PC-9 (cell line): ENCODE measurements around the gene SETD5. TPM values are rescaled to one million over a fixed set of nuclear protein-coding genes. Genes with fewer than 3 reads are reported as not detected.

ENCODE experiments used
- BruUV-seq: library from RNA; stranded (reverse); fragments of 400-500 nt; replicated peaks from 2 replicates; lab custom pipeline; 2021; lab: Mats Ljungman, UMichigan
- CTCF ChIA-PET: fragments of 300-600 bp; sonication (Branson Sonifier 250); formaldehyde crosslinking; loops from one replicate; lab custom pipeline; 2022; ENCODE audit warnings: antibody characterized with exemption; lab: Charles Lee
- POLR2A ChIA-PET: fragments of 300-600 bp; sonication (Branson Sonifier 250); formaldehyde crosslinking; loops from one replicate; lab custom pipeline; 2022; ENCODE audit warnings: antibody characterized with exemption; ENCODE audit not compliant: unreplicated experiment; lab: Charles Lee
- DNase-seq, 2 experiments: peaks; one replicate each; pipeline versions ENCODE4 v3.0.0 to v3.0.0-alpha.2; 2015 to 2022; ENCODE audit warnings: mixed read lengths in 1 of 2
- H2AFZ ChIP-seq: fragments of 200-600 bp; sonication (generic); 2 replicates; pipeline ENCODE4 v1.8.1; 2017; ENCODE audit warnings: antibody characterized with exemption
- H3F3A ChIP-seq: fragments of 200-600 bp; sonication (generic); 2 replicates; pipeline ENCODE4 v1.8.1; 2017; ENCODE audit warnings: antibody characterized with exemption, mild to moderate bottlenecking, low read depth; ENCODE audit not compliant: insufficient read depth
- H3K27ac ChIP-seq: fragments of 200-600 bp; sonication (generic); 2 replicates; pipeline ENCODE4 v1.6.1; 2016; ENCODE audit warnings: mixed run types
- H3K27me3 ChIP-seq: fragments of 200-600 bp; sonication (generic); 2 replicates; pipeline ENCODE4 v1.6.1; 2016; ENCODE audit warnings: low read depth, mixed run types; ENCODE audit not compliant: insufficient read depth
- H3K36me3 ChIP-seq: fragments of 200-600 bp; sonication (generic); 2 replicates; pipeline ENCODE4 v1.6.1; 2016; ENCODE audit warnings: low read depth, mixed run types
- H3K4me1 ChIP-seq: fragments of 200-600 bp; sonication (generic); replicated peaks from 2 replicates; pipeline ENCODE4 v1.6.1; 2016; ENCODE audit warnings: mixed run types; ENCODE audit not compliant: insufficient read depth
- H3K4me2 ChIP-seq: fragments of 200-600 bp; sonication (generic); 2 replicates; pipeline ENCODE4 v1.6.1; 2017; ENCODE audit warnings: mixed run types
- H3K4me3 ChIP-seq: fragments of 200-600 bp; sonication (generic); 2 replicates; pipeline ENCODE4 v1.6.1; 2016; ENCODE audit warnings: mixed run types
- H3K79me2 ChIP-seq: fragments of 200-600 bp; sonication (generic); 2 replicates; pipeline ENCODE4 v1.6.1; 2017; ENCODE audit warnings: low read depth, mixed run types
- H3K9me2 ChIP-seq: fragments of 200-600 bp; sonication (generic); 2 replicates; pipeline ENCODE4 v1.8.1; 2017; ENCODE audit warnings: mild to moderate bottlenecking; ENCODE audit not compliant: insufficient read depth
- H3K9me3 ChIP-seq: fragments of 200-600 bp; sonication (generic); 2 replicates; pipeline ENCODE4 v1.8.1; 2016; ENCODE audit warnings: low read depth; ENCODE audit not compliant: insufficient read depth
- H4K20me1 ChIP-seq: fragments of 200-600 bp; sonication (generic); 2 replicates; pipeline ENCODE4 v1.8.1; 2017; ENCODE audit not compliant: insufficient read depth
- CTCF ChIP-seq: fragments of 200-600 bp; sonication (generic); conservative IDR thresholded peaks from 2 replicates; pipeline ENCODE4 v1.6.1; 2017; ENCODE audit warnings: mixed run types, antibody characterized with exemption, mild to moderate bottlenecking, moderate library complexity
- EZH2 ChIP-seq: fragments of 200-600 bp; sonication (generic); IDR thresholded peaks from 2 replicates; pipeline ENCODE4 v1.8.0; 2017; ENCODE audit warnings: antibody characterized with exemption, low read depth
- intact Hi-C: fragments of 100-400 bp; cut with micrococcal nuclease; formaldehyde crosslinking; loops from one replicate; pipeline ENCODE4 v1.10.0; 2022; ENCODE audit not compliant: unreplicated experiment
- total RNA-seq: library from RNA; stranded (reverse); gene quantifications from 2 replicates; pipeline ENCODE4 v1.2.3, GENCODE V29; 2021

SETD5 gene
- total RNA-seq, 1 experiment from 2014 or later, result 140 TPM

DNA sequence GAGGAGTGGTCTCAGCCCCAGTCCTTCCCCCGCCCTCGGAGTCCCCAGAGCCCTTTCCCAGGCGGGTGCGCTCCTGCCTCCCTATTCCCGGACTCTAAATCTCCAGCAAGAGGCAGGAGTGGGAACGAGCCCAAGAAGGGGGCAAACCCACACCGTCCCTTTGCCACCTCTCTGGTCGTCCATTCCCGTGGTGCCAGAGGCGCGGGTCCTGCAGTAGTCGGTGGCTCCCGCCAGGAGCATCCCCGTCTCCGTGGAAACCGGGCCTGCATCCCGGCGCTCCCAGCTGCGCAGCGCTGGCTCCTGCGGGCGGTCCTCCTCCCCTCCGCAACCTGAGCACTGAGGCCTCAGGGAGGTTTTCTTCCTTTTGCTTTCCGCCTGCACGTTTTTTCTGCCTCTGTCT is 111.4 kb downstream of the SETD5 start:
- Histone ChIP-seq H3K9me3 (no peaks in the 10 kb centered on the region), H3K79me2 (no peaks in the 10 kb centered on the region), H3K27ac (no peak overlapping the region), H3K36me3 (no peaks in the 10 kb centered on the region), H3K4me3 (no peak overlapping the region), H4K20me1 (no peaks in the 10 kb centered on the region), H3K27me3 (peaks cover 35% of the 10 kb centered on the region), H3K4me1 (no peaks in the 10 kb centered on the region), H3K4me2 (no peak overlapping the region), H2AFZ (no peak overlapping the region), H3F3A (no peaks in the 10 kb centered on the region), H3K9me2 (no peaks in the 10 kb centered on the region)
- TF ChIP-seq EZH2 (no peak), CTCF (no peak)
- ChIA-PET POLR2A (no interaction called here), CTCF (no interaction called here)
- no TSS peak for BruUV-seq
- intact Hi-C loops, result loop anchor here (10.0 kb wide), 1 partner anchor 296 kb away; no protein-coding TSS in a partner anchor
- DNase-seq, result no peak

DNA sequence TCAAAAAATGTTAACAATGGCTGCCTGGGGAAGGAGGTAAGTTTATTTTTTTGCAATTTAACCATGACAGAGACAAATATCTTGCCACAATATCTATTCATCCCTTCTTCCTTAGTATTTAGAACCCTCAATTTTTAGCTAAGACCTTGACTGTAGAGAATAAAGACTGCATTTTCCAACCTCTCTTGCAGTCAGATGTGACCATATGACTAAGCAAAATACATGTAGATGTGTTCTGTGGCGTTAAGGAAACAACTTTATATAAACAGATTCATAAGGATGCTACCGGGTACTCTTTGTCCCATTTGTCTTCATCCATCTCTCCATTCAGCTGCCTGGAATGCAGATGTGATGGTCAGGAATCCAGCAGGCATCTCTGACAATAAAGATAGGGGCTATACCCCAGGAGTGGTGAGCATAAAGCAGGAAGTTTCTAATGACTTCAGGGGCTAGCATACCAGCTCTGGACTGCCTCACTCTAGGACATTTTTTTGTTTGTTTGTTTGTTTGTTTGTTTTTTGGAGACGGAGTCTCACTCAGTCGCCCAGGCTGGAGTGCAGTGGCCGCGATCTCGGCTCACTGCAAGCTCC is 115.1 kb downstream of the SETD5 start:
- intact Hi-C loops, result no loop called here
- no peaks in the 10 kb centered on the region for H3K9me3 ChIP-seq
- H3K4me3 ChIP-seq, result no peak overlapping the region
- H3F3A ChIP-seq, result no peaks in the 10 kb centered on the region
- no TSS peak for BruUV-seq
- H3K27me3 ChIP-seq, result peaks cover 43% of the 10 kb centered on the region
- H2AFZ ChIP-seq, result no peak overlapping the region
- H3K4me1 ChIP-seq, result no peaks in the 10 kb centered on the region
- no peaks in the 10 kb centered on the region for H3K79me2 ChIP-seq
- H3K36me3 ChIP-seq, result no peaks in the 10 kb centered on the region
- no peaks in the 10 kb centered on the region for H4K20me1 ChIP-seq
- CTCF ChIA-PET, result no interaction called here
- TF ChIP-seq EZH2 (no peak), CTCF (no peak)
- DNase-seq, result no peak
- no peak overlapping the region for H3K27ac ChIP-seq
- H3K9me2 ChIP-seq, result no peaks in the 10 kb centered on the region
- no peak overlapping the region for H3K4me2 ChIP-seq
- POLR2A ChIA-PET, result no interaction called here

DNA sequence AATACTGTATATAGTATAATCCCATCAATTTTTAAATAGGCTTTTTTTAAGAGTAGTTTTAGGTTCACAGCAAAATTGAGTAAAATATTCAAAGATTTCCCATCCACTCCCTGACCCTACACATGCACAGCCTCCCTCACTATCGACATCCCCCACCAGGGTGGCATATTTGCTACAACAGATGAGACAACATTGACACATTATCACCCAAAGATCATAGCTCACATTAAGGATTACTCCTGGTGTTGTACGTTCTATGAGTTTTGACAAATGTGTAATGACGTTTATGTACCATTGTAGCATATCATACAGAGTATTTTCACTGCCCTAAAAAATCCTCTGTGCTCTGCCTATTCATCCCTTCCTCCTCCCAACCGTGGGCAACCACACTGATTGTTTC is 116.9 kb downstream of the SETD5 start:
- no peak overlapping the region for H2AFZ ChIP-seq
- H3F3A ChIP-seq, result no peaks in the 10 kb centered on the region
- BruUV-seq, result no TSS peak
- POLR2A ChIA-PET, result no interaction called here
- no peaks in the 10 kb centered on the region for H3K9me2 ChIP-seq
- H4K20me1 ChIP-seq, result no peaks in the 10 kb centered on the region
- DNase-seq, result no peak
- peaks cover 25% of the 10 kb centered on the region for H3K27me3 ChIP-seq
- H3K4me3 ChIP-seq, result no peak overlapping the region
- H3K4me1 ChIP-seq, result no peaks in the 10 kb centered on the region
- no peak overlapping the region for H3K4me2 ChIP-seq
- intact Hi-C loops, result no loop called here
- no peaks in the 10 kb centered on the region for H3K79me2 ChIP-seq
- H3K9me3 ChIP-seq, result no peaks in the 10 kb centered on the region
- no peaks in the 10 kb centered on the region for H3K36me3 ChIP-seq
- H3K27ac ChIP-seq, result no peak overlapping the region
- no peak for TF ChIP-seq EZH2
- TF ChIP-seq CTCF, result no peak
- CTCF ChIA-PET, result no interaction called here
